ENCODE measurements around the gene SBF2.

SBF2 gene

DNA sequence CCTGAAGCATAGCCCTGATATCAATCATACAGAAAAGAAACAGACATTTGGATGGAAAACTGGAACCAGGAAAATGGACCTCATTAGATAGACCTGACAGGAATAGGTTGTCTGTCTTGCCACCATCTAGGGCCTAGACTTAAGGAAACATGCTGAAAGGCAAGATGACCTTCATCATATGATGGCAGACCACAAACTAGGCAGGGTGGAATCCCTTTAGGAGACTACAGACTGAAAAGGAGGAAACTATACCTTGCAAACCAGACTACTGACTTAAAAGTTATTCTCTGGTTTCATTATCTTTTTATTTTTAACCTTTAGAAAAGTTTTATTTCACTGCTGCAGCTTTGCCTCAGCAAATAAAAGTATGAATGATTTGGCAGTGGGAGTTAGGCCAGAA lies 20.3 kb downstream of the SBF2 start:
- Histone ChIP-seq H3K27ac (replicated peaks) (no peak overlapping the region), H3K27me3 (ENCODE audit: insufficient read depth, poor library complexity, severe bottlenecking) (no peaks in the 10 kb centered on the region), H3K4me3 (replicated peaks; ENCODE audit: insufficient read depth, low read length) (no peak overlapping the region)
- TF ChIP-seq SPI1 (IDR thresholded peaks at IDR 0.05; ENCODE audit: borderline replicate concordance, low read depth) (no peak), POLR2AphosphoS5 (IDR thresholded peaks at IDR 0.05; ENCODE audit: low read depth) (no peak), REST (IDR thresholded peaks at IDR 0.05; ENCODE audit: insufficient replicate concordance, low read depth) (no peak), GABPA (IDR thresholded peaks at IDR 0.05; ENCODE audit: low read depth) (no peak)
- TF ChIP-seq, protein P1, sequence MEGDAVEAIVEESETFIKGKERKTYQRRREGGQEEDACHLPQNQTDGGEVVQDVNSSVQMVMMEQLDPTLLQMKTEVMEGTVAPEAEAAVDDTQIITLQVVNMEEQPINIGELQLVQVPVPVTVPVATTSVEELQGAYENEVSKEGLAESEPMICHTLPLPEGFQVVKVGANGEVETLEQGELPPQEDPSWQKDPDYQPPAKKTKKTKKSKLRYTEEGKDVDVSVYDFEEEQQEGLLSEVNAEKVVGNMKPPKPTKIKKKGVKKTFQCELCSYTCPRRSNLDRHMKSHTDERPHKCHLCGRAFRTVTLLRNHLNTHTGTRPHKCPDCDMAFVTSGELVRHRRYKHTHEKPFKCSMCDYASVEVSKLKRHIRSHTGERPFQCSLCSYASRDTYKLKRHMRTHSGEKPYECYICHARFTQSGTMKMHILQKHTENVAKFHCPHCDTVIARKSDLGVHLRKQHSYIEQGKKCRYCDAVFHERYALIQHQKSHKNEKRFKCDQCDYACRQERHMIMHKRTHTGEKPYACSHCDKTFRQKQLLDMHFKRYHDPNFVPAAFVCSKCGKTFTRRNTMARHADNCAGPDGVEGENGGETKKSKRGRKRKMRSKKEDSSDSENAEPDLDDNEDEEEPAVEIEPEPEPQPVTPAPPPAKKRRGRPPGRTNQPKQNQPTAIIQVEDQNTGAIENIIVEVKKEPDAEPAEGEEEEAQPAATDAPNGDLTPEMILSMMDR (IDR thresholded peaks at IDR 0.05; ENCODE audit: insufficient read depth, low read length), result no peak
- DNase-seq (ENCODE audit: low read depth in 1 of 2, low spot score in 1 of 2), result no peak

DNA sequence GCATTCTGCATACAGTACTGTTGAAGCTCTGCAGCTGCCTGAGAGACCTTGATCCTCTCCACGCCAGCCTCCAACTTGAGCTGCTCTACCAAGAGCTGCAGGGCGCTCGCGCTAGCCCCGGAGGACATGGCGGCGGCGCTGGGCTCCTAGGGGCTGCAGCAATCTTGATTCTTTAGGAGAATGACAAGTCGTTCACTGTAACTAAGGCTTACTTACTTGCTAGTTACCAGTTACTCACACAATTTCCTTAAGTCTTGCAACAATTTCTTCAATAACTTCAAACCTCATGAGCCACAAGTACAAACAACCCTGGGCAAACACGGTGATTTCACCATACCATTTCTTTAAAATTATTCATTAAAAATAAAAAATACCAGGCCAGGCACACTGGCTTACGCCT lies 21.9 kb downstream of the SBF2 start:
- TF ChIP-seq POLR2AphosphoS5 (IDR thresholded peaks at IDR 0.05; ENCODE audit: low read depth) (no peak), REST (IDR thresholded peaks at IDR 0.05; ENCODE audit: insufficient replicate concordance, low read depth) (no peak), GABPA (IDR thresholded peaks at IDR 0.05; ENCODE audit: low read depth) (no peak), SPI1 (IDR thresholded peaks at IDR 0.05; ENCODE audit: borderline replicate concordance, low read depth) (no peak)
- TF ChIP-seq, protein P1 (IDR thresholded peaks at IDR 0.05; ENCODE audit: insufficient read depth, low read length), result no peak
- no peak for DNase-seq (ENCODE audit: low read depth in 1 of 2, low spot score in 1 of 2)
- Histone ChIP-seq H3K4me3 (replicated peaks; ENCODE audit: insufficient read depth, low read length) (no peak overlapping the region), H3K27me3 (ENCODE audit: insufficient read depth, poor library complexity, severe bottlenecking) (no peaks in the 10 kb centered on the region), H3K27ac (replicated peaks) (no peak overlapping the region)

DNA sequence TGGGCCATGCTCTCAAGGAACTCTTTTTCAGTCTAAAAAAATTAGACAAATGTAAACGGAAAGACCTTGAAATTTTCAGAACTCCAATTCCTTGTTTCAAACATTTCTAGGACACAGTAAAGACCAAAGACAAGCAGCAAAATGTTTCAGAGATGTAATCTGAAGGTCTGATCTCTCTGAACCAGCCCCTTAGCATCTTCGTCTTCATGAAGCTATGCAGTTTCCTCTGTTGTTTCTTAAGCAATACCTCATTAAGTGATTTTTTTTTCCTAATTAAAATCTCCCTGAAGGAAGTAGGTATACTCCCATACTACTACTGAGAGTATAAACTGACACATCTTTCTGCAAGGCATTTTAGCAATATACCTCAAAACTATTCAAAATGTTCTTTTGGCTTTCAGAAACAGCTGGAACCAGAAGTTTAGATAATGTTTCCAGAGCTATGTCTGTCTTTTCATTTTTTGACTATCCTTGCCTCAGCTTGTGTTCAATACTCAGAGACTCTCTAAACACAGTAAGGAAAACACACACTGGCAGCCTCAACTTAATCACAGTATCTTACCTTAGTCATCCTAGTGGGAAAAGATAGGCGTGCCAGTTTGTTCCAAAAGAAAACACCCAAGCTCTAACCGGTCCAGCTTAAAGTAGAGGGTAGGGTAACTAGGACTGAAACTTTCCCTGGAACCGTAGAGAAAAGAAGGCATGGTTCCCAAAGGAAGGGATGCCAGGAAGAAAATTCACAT lies 25.1 kb downstream of the SBF2 start:
- Histone ChIP-seq H3K27ac (replicated peaks) (no peak overlapping the region), H3K27me3 (ENCODE audit: insufficient read depth, poor library complexity, severe bottlenecking) (no peaks in the 10 kb centered on the region), H3K4me3 (replicated peaks; ENCODE audit: insufficient read depth, low read length) (no peak overlapping the region)
- DNase-seq (ENCODE audit: low read depth in 1 of 2, low spot score in 1 of 2), result no peak
- TF ChIP-seq, protein P1 (IDR thresholded peaks at IDR 0.05; ENCODE audit: insufficient read depth, low read length), result no peak
- TF ChIP-seq GABPA (IDR thresholded peaks at IDR 0.05; ENCODE audit: low read depth), result no peak
- TF ChIP-seq SPI1 (IDR thresholded peaks at IDR 0.05; ENCODE audit: borderline replicate concordance, low read depth), result no peak
- TF ChIP-seq REST (IDR thresholded peaks at IDR 0.05; ENCODE audit: insufficient replicate concordance, low read depth), result no peak
- TF ChIP-seq POLR2AphosphoS5 (IDR thresholded peaks at IDR 0.05; ENCODE audit: low read depth), result no peak
